ENCODE results near the gene WIPF2. TPM values are rescaled to one million over a fixed set of nuclear protein-coding genes. Genes with fewer than 3 reads are reported as not detected.

WIPF2 gene
- total and polyA plus RNA-seq, 2 of the 8 experiments (the other 6 are each of a cell fraction or from before 2014, with no cell fraction given): 6.9 to 25.3 TPM

- Histone ChIP-seq H3K79me1 (ENCODE audit: low read depth, low read length) (no peaks in the 10 kb centered on the region), H3K14ac (ENCODE audit: insufficient read length) (no peak overlapping the region), H2AK5ac (ENCODE audit: low read depth, low read length) (no peak overlapping the region), H3K9me3 (ENCODE audit: insufficient read depth in 2 of 2, low read depth in 1 of 2, low read length in 1 of 2) (no peaks in the 10 kb centered on the region), H2BK20ac (ENCODE audit: low read length) (no peak overlapping the region), H3K23ac (ENCODE audit: insufficient read length) (no peak overlapping the region), H3K4ac (replicated peaks; ENCODE audit: insufficient read length, low read depth, low read length) (no peak overlapping the region), H3K9ac (replicated peaks in 1 of 4; ENCODE audit: extremely low read depth in 1 of 4, low read depth in 3 of 4, low read length in 3 of 4) (no peak overlapping the region), H2BK120ac (replicated peaks; ENCODE audit: low read depth, low read length) (no peak overlapping the region), H3K4me1 (replicated peaks in 1 of 4; ENCODE audit: control insufficient read depth in 3 of 4, insufficient read depth in 4 of 4, low read length in 3 of 4) (peaks cover 4 to 15% (median 9%) of the 10 kb centered on the region in 4 experiments; a peak in 6 of 7 replicates), H3K27ac (ENCODE audit: low read depth, low read length) (no peak overlapping the region), H3K27me3 (replicated peaks in 1 of 4; ENCODE audit: control insufficient read depth in 3 of 4, extremely low read depth in 1 of 4, insufficient read depth in 3 of 4, low read length in 3 of 4) (no peaks in the 10 kb centered on the region), H4K91ac (replicated peaks; ENCODE audit: insufficient read length, low read length) (no peak overlapping the region), H4K20me1 (replicated peaks in 1 of 2; ENCODE audit: control insufficient read depth in 1 of 2, insufficient read depth in 2 of 2, low read length in 2 of 2) (peaks cover 4 to 11% of the 10 kb centered on the region in 2 experiments), H3K36me3 (ENCODE audit: control insufficient read depth in 2 of 4, insufficient read depth in 4 of 4, low read length in 3 of 4) (peaks cover 28 to 39% (median 31%) of the 10 kb centered on the region in 4 experiments), H3K18ac (ENCODE audit: extremely low read depth, low read length) (no peak overlapping the region), H2AFZ (ENCODE audit: low read length) (no peak overlapping the region), H3K23me2 (ENCODE audit: low read depth, low read length) (peaks cover 2% of the 10 kb centered on the region; the same call in 1 of the 2 replicates), H2BK12ac (ENCODE audit: low read depth, low read length) (no peak overlapping the region), H4K5ac (ENCODE audit: insufficient read length, low read depth, low read length) (no peak overlapping the region), H4K8ac (ENCODE audit: extremely low read depth, insufficient read depth, low read length) (no peak overlapping the region; the same call in 1 of the 2 replicates), H3K79me2 (ENCODE audit: control insufficient read depth in 1 of 2, insufficient read depth in 2 of 2, low read length in 2 of 2) (no peaks in the 10 kb centered on the region), H3K4me3 (ENCODE audit: extremely low read depth in 1 of 4, insufficient read depth in 2 of 4, low read depth in 3 of 4, low read length in 4 of 4) (no peak overlapping the region), H3K4me2 (ENCODE audit: insufficient read depth in 1 of 2, low read depth in 2 of 2, low read length in 2 of 2) (no peak overlapping the region), H3K56ac (replicated peaks; ENCODE audit: insufficient read length, low read depth, low read length) (no peak overlapping the region), H2BK5ac (ENCODE audit: low read depth, low read length) (no peak overlapping the region), H2BK15ac (ENCODE audit: low read length) (no peak overlapping the region)
- ChIA-PET POLR2A (ENCODE audit: partially characterized antibody) (interaction anchor here (0.6 to 9.1 kb wide), 10 partner anchors 10 to 61 kb away, joined by 3 to 105 read pairs (median 5); partner anchors contain the start of gene CASC3), CTCF (ENCODE audit: partially characterized antibody) (interaction anchor here (0.6 to 7.3 kb wide), 9 partner anchors 8 to 161 kb away, joined by 3 to 59 read pairs (median 5); partner anchors contain the start of gene CASC3)
- DNase-seq (ENCODE audit: low read depth in 1 of 2, low spot score in 2 of 2): no peak
- WGBS, 2 experiments (ENCODE audit: extremely low coverage in 1 of 2, insufficient coverage in 1 of 2, insufficient read length in 1 of 2, insufficient replicate concordance in 2 of 2, low coverage in 1 of 2, low lambda C conversion rate in 2 of 2, missing lambda C conversion rate in 1 of 2): 92% methylated on average over 1 of the region's 1 CpG; no CpG with 5 or more reads in 1 of the 2 experiments
- FAIRE-seq: no peak
- TF ChIP-seq KDM5A (IDR thresholded peaks at IDR 0.05; ENCODE audit: low read length): no peak
- no peak for TF ChIP-seq POLR2AphosphoS5 (IDR thresholded peaks at IDR 0.05; ENCODE audit: low read depth, low read length)
- TF ChIP-seq JUN (IDR thresholded peaks at IDR 0.05; ENCODE audit: low read depth, low read length): no peak
- TF ChIP-seq TCF12 (IDR thresholded peaks at IDR 0.05; ENCODE audit: low read depth, low read length): no peak
- TF ChIP-seq POLR2A (IDR thresholded peaks at IDR 0.05; ENCODE audit: control extremely low read depth in 1 of 2, low read depth in 2 of 2, low read length in 2 of 2): no peak
- TF ChIP-seq GTF2F1 (IDR thresholded peaks at IDR 0.05; ENCODE audit: borderline replicate concordance, low read depth, low read length): no peak
Measured at GRCh38 chr17:40174514-40174913, 44.6 kb upstream of the WIPF2 start.
